Dermis microvascular lymphatic vessel endothelial cell (primary cell): ENCODE results near the gene SLC29A3. TPM values are rescaled to one million over a fixed set of nuclear protein-coding genes. Genes with fewer than 3 reads are reported as not detected.
A peak's percentile ranks its signal among the peaks of the same experiment; 100 is the strongest.
"Not testable (repeated sequence)": the region's sequence is repeated elsewhere in the genome, so short reads cannot be mapped to it uniquely, and the experiment has no call there.

Experiments used
- DNase-seq, 2 donors: peaks; one replicate each; pipeline versions ENCODE4 v3.0.0 to v3.0.0-alpha.2; 2010; ENCODE audit warnings: low read depth in 2 of 2
- total RNA-seq: library from RNA; depleted of rRNA; stranded (reverse); fragments of >200 nt; gene quantifications from 2 replicates; pipeline ENCODE4 v1.2.1, GENCODE V29; 2014

SLC29A3 gene
- 1.8 and 2.7 TPM in 2 replicates for total RNA-seq

GRCh38 chr10:71319042-71319799 is at the start of gene SLC29A3:
SLC29A3 (plus strand) TSS chr10:71319259; CDS start chr10:71319310, 51 bp downstream.
- DNase-seq: peak; percentile 54 to 88

- no peak for DNase-seq
Observed at GRCh38 chr10:71269301-71270288, 49.5 kb upstream of the SLC29A3 start.

DNA sequence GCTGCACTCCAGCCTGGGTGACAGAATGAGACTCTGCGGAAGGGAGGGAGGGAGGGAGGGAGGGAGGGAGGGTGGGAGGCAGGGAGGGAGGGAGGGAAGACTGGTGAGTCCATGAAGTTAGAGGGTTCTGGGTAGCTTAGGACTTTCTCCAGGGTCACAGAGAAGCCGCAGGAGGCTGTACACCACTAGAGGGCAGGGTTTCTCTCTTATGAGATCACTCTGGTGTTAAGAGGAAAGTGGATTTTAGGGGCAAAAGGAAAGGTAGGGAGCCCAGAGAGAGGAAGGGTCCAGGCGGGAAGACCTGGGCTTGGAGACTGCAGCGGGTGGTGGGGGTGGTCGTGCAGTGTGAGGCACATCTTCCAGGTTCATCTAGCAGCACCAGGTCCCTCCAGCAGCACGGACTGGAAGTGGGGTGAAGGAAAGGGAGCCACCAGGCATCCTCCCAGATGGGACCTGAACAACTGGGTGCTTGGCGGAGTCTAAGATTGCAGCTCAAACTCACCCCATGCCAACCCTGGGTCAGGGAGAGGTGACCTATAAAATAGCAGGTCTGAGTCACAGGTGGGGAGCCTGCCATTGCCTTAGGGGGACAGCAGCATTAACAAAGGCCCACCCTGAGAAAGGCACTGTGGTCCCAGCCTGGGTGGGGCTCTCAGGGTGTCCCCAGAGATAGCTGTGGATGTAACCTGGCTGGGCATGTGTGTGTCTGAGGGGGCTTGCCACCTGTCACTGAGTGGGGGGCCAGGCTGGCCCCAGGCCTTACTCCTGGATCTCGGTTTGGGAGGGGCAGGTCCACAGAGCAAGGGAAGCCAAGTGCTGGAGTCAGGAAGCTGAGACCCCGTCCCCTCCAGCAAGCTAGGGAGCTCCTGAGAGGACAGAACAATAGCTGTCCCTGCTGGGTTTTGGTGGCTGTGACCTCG is 48.5 kb upstream of the SLC29A3 start:
- DNase-seq: peak in 1 of 2 donors; percentile 75

DNA sequence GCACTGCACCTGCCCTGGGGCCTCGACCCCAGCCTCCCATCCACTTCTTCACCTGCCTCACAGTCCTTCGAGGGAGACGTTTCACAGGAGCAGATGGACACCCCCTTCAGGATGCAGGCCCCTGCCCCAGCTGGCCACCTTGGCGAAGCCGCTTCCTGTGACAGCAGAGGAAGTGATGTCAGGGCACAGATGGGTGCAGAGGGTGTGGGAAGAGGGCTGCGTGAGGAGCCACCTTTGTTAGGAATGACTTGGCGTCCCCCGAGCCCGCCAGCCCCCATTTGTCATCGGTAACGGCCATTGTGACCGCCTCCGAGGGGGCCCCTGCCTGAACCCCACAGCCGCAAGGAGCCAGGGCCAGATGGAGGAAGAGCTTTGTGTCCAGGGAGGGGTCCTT is 47.4 kb upstream of the SLC29A3 start:
- DNase-seq: peak in 1 of 2 donors; percentile 67

- DNase-seq: peak in 1 of 2 donors; percentile 91
Observed at GRCh38 chr10:71272056-71272771, 46.8 kb upstream of the SLC29A3 start.

DNA sequence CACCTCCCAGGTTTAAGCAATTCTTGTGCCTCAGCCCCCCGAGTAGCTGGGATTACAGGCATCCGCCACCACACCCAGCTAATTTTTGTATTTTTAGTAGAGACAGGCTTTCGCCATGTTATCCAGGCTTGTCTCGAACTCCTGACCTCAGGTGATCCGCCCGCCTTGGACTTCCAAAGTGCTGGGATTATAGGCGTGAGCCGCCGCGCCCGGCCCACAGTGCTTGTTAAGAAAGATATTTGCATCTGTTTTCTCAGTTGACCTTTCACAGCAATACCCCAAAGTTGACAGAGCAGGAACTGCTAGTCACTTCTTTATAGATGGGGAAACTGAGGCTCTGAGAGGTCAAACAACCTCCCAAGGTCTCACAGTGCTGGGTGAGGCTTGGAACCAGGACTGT is 46.1 kb upstream of the SLC29A3 start:
- DNase-seq: not testable (repeated sequence)

DNA sequence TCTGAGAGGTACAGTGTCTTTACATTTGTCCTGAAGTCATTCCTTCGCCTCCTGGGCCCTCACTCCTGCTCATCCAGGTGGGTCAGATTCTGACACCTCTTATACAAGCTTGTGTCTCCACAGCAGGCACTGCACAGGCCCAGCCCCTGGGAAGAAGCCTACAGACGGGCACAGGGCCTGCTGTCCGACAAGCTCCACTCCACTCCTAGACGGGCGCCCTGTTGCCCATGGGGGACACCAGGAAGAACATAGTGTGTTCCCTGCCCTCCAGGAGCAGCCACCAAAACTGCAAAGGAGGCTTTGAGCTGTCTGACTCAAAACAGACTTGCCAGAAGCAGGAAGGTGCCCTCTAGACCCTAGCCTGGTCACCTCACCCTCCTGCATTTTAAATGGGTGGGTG is 45.6 kb upstream of the SLC29A3 start:
- DNase-seq: no peak

GRCh38 chr10:71274901-71275796 is 43.9 kb upstream of the SLC29A3 start:
- peak in 1 of 2 donors; percentile 24 for DNase-seq

DNA sequence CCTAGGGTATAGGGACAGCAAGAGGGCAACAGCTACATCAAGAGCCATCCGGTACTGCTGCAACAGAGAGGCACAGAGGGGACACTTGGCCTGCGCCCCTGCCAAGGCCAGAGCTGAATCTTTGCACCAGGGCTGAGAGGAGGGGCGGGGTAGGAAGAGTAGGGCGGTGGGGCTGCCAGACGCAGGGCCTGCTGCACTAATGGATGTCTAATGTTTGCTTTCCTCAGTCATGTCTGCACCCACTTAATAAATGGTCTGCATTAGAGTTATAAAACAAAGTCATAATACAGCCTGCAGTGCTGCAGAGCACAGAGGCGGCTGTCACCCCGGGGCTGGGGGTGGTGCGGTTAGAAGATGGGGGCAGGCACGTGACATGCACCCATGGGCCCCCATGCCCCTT is 42.2 kb upstream of the SLC29A3 start:
- no peak for DNase-seq

GRCh38 chr10:71277914-71278665 is 41.0 kb upstream of the SLC29A3 start:
- no peak for DNase-seq

GRCh38 chr10:71278691-71279588 is 40.1 kb upstream of the SLC29A3 start:
- peak; percentile 49 to 73 for DNase-seq

DNA sequence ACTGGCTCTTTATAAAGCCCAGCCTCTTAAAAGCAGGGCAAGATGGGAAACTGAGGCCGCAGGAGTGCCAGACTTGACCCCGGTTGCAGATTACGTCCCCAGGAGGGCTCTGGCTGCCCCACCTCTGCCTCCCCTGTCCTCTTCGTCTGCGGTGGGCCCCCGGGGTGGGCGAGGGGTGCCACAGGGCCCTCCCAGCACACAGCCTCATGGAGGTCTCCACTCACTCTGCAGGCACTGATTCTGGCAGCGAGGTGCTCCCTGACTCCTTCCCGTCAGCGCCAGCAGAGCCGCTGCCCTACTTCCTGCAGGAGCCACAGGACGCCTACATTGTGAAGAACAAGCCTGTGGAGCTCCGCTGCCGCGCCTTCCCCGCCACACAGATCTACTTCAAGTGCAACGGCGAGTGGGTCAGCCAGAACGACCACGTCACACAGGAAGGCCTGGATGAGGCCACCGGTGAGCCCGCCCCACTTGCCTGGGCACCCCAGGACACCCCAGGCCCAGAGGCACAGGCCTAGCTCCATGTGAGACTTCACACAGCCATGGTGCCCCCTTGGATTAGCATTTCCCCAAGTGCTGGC is 39.4 kb upstream of the SLC29A3 start:
- DNase-seq: no peak

DNA sequence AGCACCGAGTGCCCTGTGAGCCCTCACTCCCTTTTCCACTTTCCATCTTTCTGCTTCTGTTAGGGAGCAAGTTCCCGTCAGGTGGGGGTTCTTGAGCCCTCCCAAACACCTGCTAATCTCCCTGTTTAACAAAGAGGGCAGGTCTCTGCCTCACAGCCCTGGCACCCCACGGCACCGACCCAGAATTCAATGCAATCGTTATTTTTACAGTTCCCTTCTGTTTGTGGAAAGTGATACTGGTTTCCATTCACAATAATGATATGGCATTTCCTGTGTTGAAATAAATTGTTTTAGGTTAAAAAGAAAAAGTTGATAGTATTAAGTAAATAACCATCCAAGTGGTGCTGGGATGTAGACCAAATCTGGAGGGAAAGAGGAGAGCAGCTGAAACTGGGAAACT is 38.8 kb upstream of the SLC29A3 start:
- DNase-seq: peak in 1 of 2 donors; percentile 35

- no peak for DNase-seq
Observed at GRCh38 chr10:71280825-71281224, 38.2 kb upstream of the SLC29A3 start.

DNA sequence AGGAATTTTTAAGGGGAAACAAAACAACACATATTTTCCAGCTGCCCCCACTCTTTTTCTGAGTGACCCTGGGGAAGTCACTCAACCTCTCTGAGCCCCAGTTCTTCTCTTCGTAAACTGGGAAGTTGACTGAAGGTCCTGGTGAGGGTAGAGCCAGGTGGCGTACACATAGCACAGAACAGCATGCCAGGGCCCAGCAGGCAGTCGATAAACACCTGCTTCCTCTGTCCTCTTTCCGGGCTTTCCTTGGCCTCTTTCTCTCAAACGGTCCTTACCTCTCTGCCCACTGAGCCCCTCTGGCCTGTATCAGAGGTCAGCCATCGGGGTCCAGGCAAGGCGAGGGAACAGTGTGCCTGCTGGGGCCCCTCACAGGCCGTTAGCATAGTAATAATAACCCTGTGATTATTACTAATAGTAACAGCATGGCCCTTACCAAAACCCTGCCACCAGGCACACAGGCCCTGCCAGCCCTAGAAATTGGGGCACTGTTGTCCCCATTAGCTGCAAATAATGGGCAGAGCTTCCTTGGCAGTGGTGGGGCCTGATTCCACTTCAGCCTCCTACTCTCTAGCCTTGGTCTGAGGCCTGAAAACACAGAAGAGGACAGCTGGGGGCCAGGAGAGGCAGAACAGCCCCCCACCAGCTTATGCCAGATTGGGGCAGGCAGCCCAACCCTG is 37.3 kb upstream of the SLC29A3 start:
- no peak for DNase-seq

- no peak for DNase-seq
Observed at GRCh38 chr10:71282323-71282680, 36.8 kb upstream of the SLC29A3 start.

GRCh38 chr10:71283410-71283809 is 35.6 kb upstream of the SLC29A3 start:
- DNase-seq: no peak
